Astrocyte (in vitro differentiated cells and primary cell): ENCODE data around the gene CTNNA2.

Experiments used
- EZH2 ChIP-seq: IDR thresholded peaks from 2 replicates; pipeline ENCODE4 v1.6.1; 2012; ENCODE audit warnings: mild to moderate bottlenecking, low read length, inconsistent platforms; ENCODE audit not compliant: insufficient read depth
- TF ChIP-seq, protein P1 (sequence below): IDR thresholded peaks from 2 replicates; pipeline ENCODE4 v1.5.1; 2011; ENCODE audit warnings: low read depth, mild to moderate bottlenecking, inconsistent platforms, low read length, moderate library complexity; ENCODE audit not compliant: insufficient read depth

DNA sequence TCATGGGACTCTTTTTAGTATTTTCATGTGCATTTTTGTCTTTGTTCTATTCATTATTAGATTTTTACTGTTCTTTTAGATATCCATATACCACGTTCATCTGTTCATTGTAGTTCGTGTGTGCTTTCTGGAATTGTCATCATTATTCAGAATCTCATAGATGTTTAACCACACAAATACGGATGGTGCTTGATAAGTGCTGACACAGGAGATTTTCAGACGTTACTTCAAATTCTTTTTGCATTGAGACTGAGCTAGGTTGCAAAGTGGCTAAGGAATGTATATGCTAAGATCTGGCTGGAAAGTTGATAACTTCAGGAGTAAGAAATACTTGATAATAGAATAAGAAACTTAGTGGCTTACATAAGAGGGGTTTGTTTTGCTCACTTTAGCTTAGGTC, 153.6 kb downstream of the CTNNA2 start:
- TF ChIP-seq EZH2 = no peak
- TF ChIP-seq, protein P1, sequence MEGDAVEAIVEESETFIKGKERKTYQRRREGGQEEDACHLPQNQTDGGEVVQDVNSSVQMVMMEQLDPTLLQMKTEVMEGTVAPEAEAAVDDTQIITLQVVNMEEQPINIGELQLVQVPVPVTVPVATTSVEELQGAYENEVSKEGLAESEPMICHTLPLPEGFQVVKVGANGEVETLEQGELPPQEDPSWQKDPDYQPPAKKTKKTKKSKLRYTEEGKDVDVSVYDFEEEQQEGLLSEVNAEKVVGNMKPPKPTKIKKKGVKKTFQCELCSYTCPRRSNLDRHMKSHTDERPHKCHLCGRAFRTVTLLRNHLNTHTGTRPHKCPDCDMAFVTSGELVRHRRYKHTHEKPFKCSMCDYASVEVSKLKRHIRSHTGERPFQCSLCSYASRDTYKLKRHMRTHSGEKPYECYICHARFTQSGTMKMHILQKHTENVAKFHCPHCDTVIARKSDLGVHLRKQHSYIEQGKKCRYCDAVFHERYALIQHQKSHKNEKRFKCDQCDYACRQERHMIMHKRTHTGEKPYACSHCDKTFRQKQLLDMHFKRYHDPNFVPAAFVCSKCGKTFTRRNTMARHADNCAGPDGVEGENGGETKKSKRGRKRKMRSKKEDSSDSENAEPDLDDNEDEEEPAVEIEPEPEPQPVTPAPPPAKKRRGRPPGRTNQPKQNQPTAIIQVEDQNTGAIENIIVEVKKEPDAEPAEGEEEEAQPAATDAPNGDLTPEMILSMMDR = no peak
